HepG2 (cell line): Measurements from ENCODE around the gene C16orf54. TPM values are rescaled to one million over a fixed set of nuclear protein-coding genes. Genes with fewer than 3 reads are reported as not detected.

Source experiments
- ATAC-seq: fragments of 200-7000 bp; cut with Tn5 transposase; 3 replicates; pipeline ENCODE4 v1.9.1; 2020; ENCODE audit warnings: mild to moderate bottlenecking, moderate library complexity
- Bru-seq: library from RNA; stranded (reverse); fragments of 400-500 nt; gene quantifications from one replicate; lab custom pipeline; 2021; lab: Mats Ljungman, UMichigan
- BruChase-seq, 2 experiments: library from RNA; stranded (reverse); fragments of 400-500 nt; gene quantifications; one replicate each; lab custom pipeline; 2021; lab: Mats Ljungman, UMichigan
- BruUV-seq: library from RNA; stranded (reverse); fragments of 400-500 nt; replicated peaks from 2 replicates; lab custom pipeline; 2021; lab: Mats Ljungman, UMichigan
- CTCF ChIA-PET: fragments of 300-600 bp; formaldehyde crosslinking; extraction: SDS; loops from one replicate; lab custom pipeline; 2021; ENCODE audit warnings: low total read pairs, inconsistent platforms, low intra/inter-chr PET ratio; lab: Yijun Ruan, JAX
- POLR2A ChIA-PET: fragments of 350-600 bp; sonication (Branson Sonifier 250); formaldehyde crosslinking; loops from one replicate; lab custom pipeline; 2020; ENCODE audit warnings: antibody characterized with exemption, inconsistent platforms; lab: Yijun Ruan, JAX
- DNase-seq: peaks from one replicate; pipeline ENCODE4 v3.0.0-alpha.2; 2015; ENCODE audit warnings: low spot score
- FAIRE-seq: peaks from 3 replicates; lab custom pipeline; 2011; peaks lifted over from hg19 to GRCh38; lab: Jason Lieb, UNC
- H2AFZ ChIP-seq: one replicate; pipeline ENCODE4 v1.6.1; 2011; ENCODE audit warnings: low read length, inconsistent platforms
- H3K27ac ChIP-seq: fragments of 300-600 bp; 3 replicates; pipeline ENCODE4 v1.8.0; 2011; ENCODE audit warnings: mixed run types, mild to moderate bottlenecking, mixed read lengths, low read length, inconsistent platforms; ENCODE audit not compliant: insufficient read depth; ENCODE audit errors: extremely low read length
- H3K27me3 ChIP-seq, 2 experiments: fragments of 200-600 bp in 1 of 2; 2 replicates in 1 of 2; 3 replicates in 1 of 2; pipeline versions ENCODE4 v1.6.0 to v1.8.0; 2011; ENCODE audit warnings: low read length in 2 of 2, mild to moderate bottlenecking in 2 of 2, moderate library complexity in 2 of 2, inconsistent platforms in 1 of 2; ENCODE audit not compliant: insufficient read depth in 2 of 2, control insufficient read depth in 1 of 2
- H3K36me3 ChIP-seq, 2 experiments: fragments of 200-600 bp in 1 of 2; replicated peaks in 1 of 2; 2 replicates in 1 of 2; 3 replicates in 1 of 2; pipeline versions ENCODE4 v1.5.1 to v1.8.0; 2011; ENCODE audit warnings: low read length in 2 of 2, inconsistent platforms in 1 of 2; ENCODE audit not compliant: insufficient read depth in 2 of 2, control insufficient read depth in 1 of 2
- H3K4me1 ChIP-seq: 2 replicates; pipeline ENCODE4 v1.5.1; 2012; ENCODE audit warnings: low read length, inconsistent platforms; ENCODE audit not compliant: insufficient read depth
- H3K4me2 ChIP-seq: 2 replicates; pipeline ENCODE4 v1.6.0; 2011; ENCODE audit warnings: low read depth, low read length, inconsistent platforms
- H3K4me3 ChIP-seq, 3 experiments: fragments of 200-600 bp in 1 of 3; sonication (generic), shearing (Covaris generic) in 1 of 3; replicated peaks in 1 of 3; 2 replicates each; pipeline ENCODE4 v1.5.1; 2011 to 2016; ENCODE audit warnings: low read length in 3 of 3, inconsistent platforms in 2 of 3, low read depth in 2 of 3, mild to moderate bottlenecking in 2 of 3, control low read depth in 1 of 3, mixed read lengths in 1 of 3; ENCODE audit not compliant: insufficient read depth in 1 of 3
- H3K79me2 ChIP-seq: one replicate; pipeline ENCODE4 v1.6.1; 2011; ENCODE audit warnings: low read length, inconsistent platforms; ENCODE audit not compliant: insufficient read depth
- H3K9ac ChIP-seq: 2 replicates; pipeline ENCODE4 v1.6.0; 2011; ENCODE audit warnings: mild to moderate bottlenecking, low read depth, low read length, inconsistent platforms; ENCODE audit not compliant: insufficient read depth
- H3K9me3 ChIP-seq: 2 replicates; pipeline ENCODE4 v1.5.1; 2012; ENCODE audit warnings: mild to moderate bottlenecking, low read length
- H4K20me1 ChIP-seq: 2 replicates; pipeline ENCODE4 v1.6.0; 2011; ENCODE audit warnings: inconsistent platforms, mild to moderate bottlenecking, low read length, moderate library complexity; ENCODE audit not compliant: insufficient read depth
- ATF4 ChIP-seq, 2 experiments: fragments of 450-650 bp in 1 of 2; sonication (generic) in 1 of 2; formaldehyde crosslinking; IDR thresholded peaks; 2 replicates each; pipeline versions ENCODE4 v1.5.0 to v1.8.0; 2020 to 2022; ENCODE audit warnings: mild to moderate bottlenecking in 1 of 2, missing genetic modification reagents in 1 of 2
- BCLAF1 ChIP-seq: fragments of 450-650 bp; IDR thresholded peaks from 2 replicates; pipeline ENCODE4 v1.6.1; 2017; ENCODE audit warnings: mild to moderate bottlenecking
- HNF1A ChIP-seq, 2 experiments: sonication (generic) in 1 of 2; formaldehyde crosslinking in 1 of 2; IDR thresholded peaks; 2 replicates each; pipeline versions ENCODE4 v1.4.0 to v1.6.1; 2016 to 2020; ENCODE audit warnings: borderline replicate concordance in 1 of 2, low read depth in 1 of 2, mild to moderate bottlenecking in 1 of 2, missing genetic modification reagents in 1 of 2
- HOXA7 ChIP-seq: sonication (generic); formaldehyde crosslinking; IDR thresholded peaks from 2 replicates; pipeline ENCODE4 v1.8.1; 2022; ENCODE audit warnings: mild to moderate bottlenecking, missing genetic modification reagents, moderate library complexity
- TFE3 ChIP-seq: IDR thresholded peaks from 2 replicates; pipeline ENCODE4 v1.6.1; 2016
- ZNF333 ChIP-seq: sonication (generic); formaldehyde crosslinking; IDR thresholded peaks from 2 replicates; pipeline ENCODE4 v1.4.0; 2020; ENCODE audit warnings: mild to moderate bottlenecking, missing genetic modification reagents, borderline replicate concordance
- WGBS: methylation state at CpG from one replicate; pipeline ENCODE4 v1.1.6; 2017; ENCODE audit warnings: low lambda C conversion rate; 5-methylcytosine and 5-hydroxymethylcytosine counted together
- in situ Hi-C: cut with HindIII; loops from 2 replicates; pipeline ENCODE4 v1.10.0; 2017; ENCODE audit warnings: low pct_unique_long_range_greater_than_20kb; ENCODE audit not compliant: extremely low pct_ligation_motif_present
- intact Hi-C: fragments of 100-400 bp; cut with micrococcal nuclease; formaldehyde crosslinking; loops from one replicate; pipeline ENCODE4 v1.10.0; 2022; ENCODE audit not compliant: unreplicated experiment
- long read RNA-seq, 2 experiments: library from RNA in 1 of 2; library from polyadenylated mRNA in 1 of 2; stranded (forward) in 1 of 2; unstranded in 1 of 2; transcript quantifications; one replicate each; pipeline ENCODE4 v2.0.0, GENCODE V29; 2019 to 2022
- polyA minus RNA-seq, 3 experiments: library from RNA; depleted of rRNA, polyadenylated mRNA; stranded (reverse); fragments of >200 nt; gene quantifications; 2 replicates each; pipeline ENCODE4 v1.2.3, GENCODE V29; 2011; ENCODE audit warnings: low replicate concordance in 1 of 3
- polyA plus RNA-seq, 8 experiments: library from polyadenylated mRNA; depleted of rRNA in 3 of 8; stranded (reverse) in 7 of 8; unstranded in 1 of 8; fragments of >200 nt; fragmentation: Illumina TruSeq in 4 of 8; extraction: Trizol in 4 of 8; gene quantifications; 2 replicates each; pipeline versions ENCODE4 v1.2.1 to v1.2.3, GENCODE V29; 2011 to 2016; ENCODE audit warnings: low read depth in 4 of 8, missing spikeins in 1 of 8, mixed read lengths in 1 of 8; ENCODE audit not compliant: insufficient read depth in 1 of 8
- total RNA-seq, 5 experiments: library from RNA; depleted of rRNA; stranded (reverse); fragments of >200 nt; fragmentation: Illumina TruSeq; extraction: Trizol; gene quantifications; 2 replicates each; pipeline ENCODE4 v1.2.3, GENCODE V29; 2016; ENCODE audit warnings: low read depth in 1 of 5

C16orf54 gene
- total RNA-seq (2016; rRNA removed; fragmentation: Illumina TruSeq; extraction: Trizol) (not detected in 2 replicates), polyA plus RNA-seq (2011; rRNA removed) (not detected in 2 replicates), polyA minus RNA-seq (2011; rRNA and poly(A)+ RNA removed; ENCODE audit: low replicate concordance) (not detected in 2 replicates), Bru-seq, nascent RNA (not detected), BruChase-seq, experiment 1, labeled RNA remaining after a 6-hour chase (percentile 15 among the genes with signal in this experiment), BruChase-seq, experiment 2, labeled RNA remaining after a 2-hour chase (not detected)
- not detected in 2 replicates for total RNA-seq (2016; cell fraction: cytosol; rRNA removed; fragmentation: Illumina TruSeq; extraction: Trizol; ENCODE audit: low read depth)
- total RNA-seq (2016; cell fraction: insoluble cytoplasmic fraction; rRNA removed; fragmentation: Illumina TruSeq; extraction: Trizol), result not detected in 2 replicates
- not detected in 2 replicates for total RNA-seq (2016; cell fraction: membrane; rRNA removed; fragmentation: Illumina TruSeq; extraction: Trizol)
- total RNA-seq (2016; cell fraction: nucleus; rRNA removed; fragmentation: Illumina TruSeq; extraction: Trizol), result not detected in 2 replicates
- polyA plus RNA-seq (2011; cell fraction: cytosol; rRNA removed), result not detected in 2 replicates
- polyA plus RNA-seq (2011; cell fraction: nucleus; rRNA removed), result not detected in 2 replicates
- polyA plus RNA-seq (2012), result not detected in 2 replicates
- not detected in 2 replicates for polyA plus RNA-seq (2016; cell fraction: cytosol; fragmentation: Illumina TruSeq; extraction: Trizol; ENCODE audit: low read depth)
- not detected in 2 replicates for polyA plus RNA-seq (2016; cell fraction: insoluble cytoplasmic fraction; fragmentation: Illumina TruSeq; extraction: Trizol; ENCODE audit: low read depth)
- polyA plus RNA-seq (2016; cell fraction: membrane; fragmentation: Illumina TruSeq; extraction: Trizol; ENCODE audit: low read depth), result not detected in 2 replicates
- polyA plus RNA-seq (2016; cell fraction: nucleus; fragmentation: Illumina TruSeq; extraction: Trizol; ENCODE audit: insufficient read depth, low read depth), result not detected in 2 replicates
- not detected in 2 replicates for polyA minus RNA-seq (2011; cell fraction: cytosol; rRNA and poly(A)+ RNA removed)
- not detected in 2 replicates for polyA minus RNA-seq (2011; cell fraction: nucleus; rRNA and poly(A)+ RNA removed)
- long read RNA-seq, experiment 1, result 0 reads
- long read RNA-seq, experiment 2, result 0 reads

GRCh38 chr16:29745853-29746345, at the start of gene C16orf54:
Gene C16orf54 (minus strand): TSS chr16:29745990. CDS start chr16:29744951, 1,039 bp downstream.
- ChIA-PET CTCF (no interaction called here), POLR2A (no interaction called here)
- FAIRE-seq (no peak), ATAC-seq (no peak), DNase-seq (no peak)
- H3K27ac ChIP-seq, result no peak within 1 kb of the TSS
- H3K36me3 ChIP-seq, result no peaks in the 10 kb centered on the region
- H2AFZ ChIP-seq, result no peak within 1 kb of the TSS
- intact Hi-C loops, result no loop called here
- 65% methylated on average over 8 of the region's 12 CpGs for WGBS
- no TSS peak for BruUV-seq
- no peaks in the 10 kb centered on the region for H3K79me2 ChIP-seq
- H3K4me3 ChIP-seq, result no peak within 1 kb of the TSS
- in situ Hi-C loops, result no loop called here
- H3K4me2 ChIP-seq, result no peak within 1 kb of the TSS
- peaks cover 42% of the 10 kb centered on the region for H3K4me1 ChIP-seq
- H4K20me1 ChIP-seq, result no peaks in the 10 kb centered on the region
- H3K9ac ChIP-seq, result no peak within 1 kb of the TSS
- H3K27me3 ChIP-seq, result peaks cover 0 to 11% of the 10 kb centered on the region in 2 experiments; a peak in 3 of 5 replicates
- H3K9me3 ChIP-seq, result no peaks in the 10 kb centered on the region
- no peak for TF ChIP-seq HOXA7 (CRISPR knock-in tag)
- TF ChIP-seq BCLAF1, result no peak
- TF ChIP-seq ATF4 (CRISPR knock-in tag; IDR thresholded peaks at IDR 0.05), result no peak
- TF ChIP-seq ZNF333 (CRISPR knock-in tag), result no peak
- no peak for TF ChIP-seq TFE3 (CRISPR knock-in tag)
- no peak for TF ChIP-seq HNF1A (IDR thresholded peaks at IDR 0.05; ENCODE audit: low read depth)
- no peak for TF ChIP-seq HNF1A (CRISPR knock-in tag; IDR thresholded peaks at IDR 0.05; ENCODE audit: borderline replicate concordance)
